A549 (cell line): ENCODE data around the gene STARD13. TPM values are rescaled to one million over a fixed set of nuclear protein-coding genes. Genes with fewer than 3 reads are reported as not detected.

ENCODE experiments used
- ATAC-seq, 2 experiments: fragments of 200-7000 bp in 1 of 2; fragments of >200 bp in 1 of 2; cut with Nextera tagmentation in 1 of 2; cut with Tn5 transposase in 1 of 2; 3 replicates each; pipeline versions ENCODE4 v1.8.0 to v1.9.1; 2018 to 2020; ENCODE audit warnings: mild to moderate bottlenecking in 1 of 2, moderate library complexity in 1 of 2
- CTCF ChIA-PET: fragments of 300-600 bp; sonication (Branson Sonifier 250); formaldehyde crosslinking; extraction: SDS; loops from one replicate; lab custom pipeline; 2021; ENCODE audit warnings: antibody characterized with exemption, inconsistent platforms; lab: Yijun Ruan, JAX
- POLR2A ChIA-PET: fragments of 350-600 bp; formaldehyde crosslinking; extraction: SDS; loops from one replicate; lab custom pipeline; 2021; ENCODE audit warnings: antibody characterized with exemption, inconsistent platforms; lab: Yijun Ruan, JAX
- DNase-seq, 2 experiments: peaks; one replicate each; pipeline versions ENCODE4 v3.0.0 to v3.0.0-alpha.2; 2011 to 2016; ENCODE audit warnings: low read depth in 1 of 2, low spot score in 1 of 2
- FAIRE-seq: peaks from 2 replicates; lab custom pipeline; 2011; peaks lifted over from hg19 to GRCh38; lab: Jason Lieb, UNC
- H3K27ac ChIP-seq, 2 experiments: fragments of >200 bp; sonication (Bioruptor Twin); formaldehyde crosslinking; 3 replicates each; pipeline ENCODE4 v1.5.1; 2016 to 2017
- H3K4me1 ChIP-seq: fragments of >200 bp; sonication (Bioruptor Twin); formaldehyde crosslinking; 3 replicates; pipeline ENCODE4 v1.6.1; 2016
- H3K4me2 ChIP-seq: fragments of >200 bp; sonication (Bioruptor Twin); formaldehyde crosslinking; 3 replicates; pipeline ENCODE4 v1.6.1; 2016
- H3K4me3 ChIP-seq: fragments of >200 bp; sonication (Bioruptor Twin); formaldehyde crosslinking; 3 replicates; pipeline ENCODE4 v1.5.1; 2016
- H3K9me3 ChIP-seq: fragments of >200 bp; sonication (Bioruptor Twin); formaldehyde crosslinking; 3 replicates; pipeline ENCODE4 v1.6.1; 2016
- CBX2 ChIP-seq: fragments of 200-600 bp; sonication (generic); IDR thresholded peaks from 2 replicates; pipeline ENCODE4 v1.6.1; 2016; ENCODE audit warnings: low read depth, mild to moderate bottlenecking, borderline replicate concordance
- CEBPB ChIP-seq, 2 experiments: fragments of >200 bp in 1 of 2; sonication (Bioruptor Twin) in 1 of 2; formaldehyde crosslinking in 1 of 2; IDR thresholded peaks; 2 replicates each; pipeline ENCODE4 v1.6.1; 2012 to 2016
- CHD2 ChIP-seq: fragments of 150-350 bp; IDR thresholded peaks from 2 replicates; pipeline ENCODE4 v1.6.1; 2014; ENCODE audit warnings: low read length; ENCODE audit not compliant: partially characterized antibody
- EHF ChIP-seq: fragments of 250-450 bp; sonication (Bioruptor Pico); IDR thresholded peaks from 2 replicates; pipeline ENCODE4 v1.5.0; 2020; ENCODE audit warnings: mild to moderate bottlenecking
- EHMT2 ChIP-seq: fragments of 200-600 bp; sonication (generic); IDR thresholded peaks from 2 replicates; pipeline ENCODE4 v1.6.1; 2016; ENCODE audit warnings: antibody characterized with exemption, low read depth, mild to moderate bottlenecking, moderate library complexity
- FOSB ChIP-seq: fragments of 250-450 bp; sonication (Bioruptor Pico); IDR thresholded peaks from 2 replicates; pipeline ENCODE4 v1.5.0; 2020; ENCODE audit warnings: mild to moderate bottlenecking, moderate library complexity
- FOSL2 ChIP-seq, 2 experiments: fragments of 450-650 bp in 1 of 2; fragments of >200 bp in 1 of 2; sonication (Bioruptor Twin) in 1 of 2; formaldehyde crosslinking; IDR thresholded peaks; 2 replicates each; pipeline versions ENCODE4 v1.5.0 to v1.6.1; 2016 to 2020; ENCODE audit warnings: mild to moderate bottlenecking in 1 of 2, moderate library complexity in 1 of 2
- FOXS1 ChIP-seq: fragments of 250-450 bp; sonication (Bioruptor Pico); IDR thresholded peaks from 2 replicates; pipeline ENCODE4 v1.5.0; 2020; ENCODE audit warnings: mild to moderate bottlenecking, moderate library complexity
- GATA3 ChIP-seq: IDR thresholded peaks from 2 replicates; pipeline ENCODE4 v1.6.1; 2012; ENCODE audit warnings: borderline replicate concordance
- HDAC2 ChIP-seq: fragments of 200-600 bp; sonication (generic); IDR thresholded peaks from 2 replicates; pipeline ENCODE4 v1.6.1; 2016
- HOXB5 ChIP-seq: fragments of 250-450 bp; sonication (Bioruptor Pico); IDR thresholded peaks from 2 replicates; pipeline ENCODE4 v1.5.0; 2020; ENCODE audit warnings: mild to moderate bottlenecking, moderate library complexity
- MAFK ChIP-seq: fragments of 450-650 bp; IDR thresholded peaks from 2 replicates; pipeline ENCODE4 v1.6.1; 2014; ENCODE audit not compliant: partially characterized antibody
- MAZ ChIP-seq: fragments of 150-350 bp; IDR thresholded peaks from 2 replicates; pipeline ENCODE4 v1.6.1; 2014; ENCODE audit warnings: antibody characterized with exemption, low read depth, low read length, borderline replicate concordance
- MYC ChIP-seq: IDR thresholded peaks from 2 replicates; pipeline ENCODE4 v1.6.1; 2012; ENCODE audit warnings: mild to moderate bottlenecking, inconsistent platforms, low read length, improper control_type of control experiment, borderline replicate concordance
- NPAS2 ChIP-seq: fragments of 250-450 bp; sonication (Bioruptor Pico); IDR thresholded peaks from 2 replicates; pipeline ENCODE4 v1.8.0; 2022; ENCODE audit warnings: mild to moderate bottlenecking, moderate library complexity, borderline replicate concordance
- NR3C1 ChIP-seq: fragments of >200 bp; sonication (Bioruptor Twin); formaldehyde crosslinking; IDR thresholded peaks from 3 replicates; pipeline ENCODE4 v1.6.1; 2017
- PHF8 ChIP-seq: fragments of 200-600 bp; sonication (generic); IDR thresholded peaks from 2 replicates; pipeline ENCODE4 v1.6.1; 2016; ENCODE audit warnings: low read depth, mild to moderate bottlenecking, antibody characterized with exemption, moderate library complexity, borderline replicate concordance
- RFX5 ChIP-seq: fragments of 450-650 bp; IDR thresholded peaks from 2 replicates; pipeline ENCODE4 v1.7.1; 2014; ENCODE audit warnings: antibody characterized with exemption, mild to moderate bottlenecking, moderate library complexity
- TFCP2L1 ChIP-seq: fragments of 250-450 bp; sonication (Bioruptor Pico); IDR thresholded peaks from 2 replicates; pipeline ENCODE4 v1.5.0; 2021; ENCODE audit warnings: mild to moderate bottlenecking
- TP53 ChIP-seq: fragments of 250-450 bp; sonication (Bioruptor Pico); IDR thresholded peaks from 2 replicates; pipeline ENCODE4 v1.5.0; 2021; ENCODE audit warnings: mild to moderate bottlenecking, moderate library complexity
- ZC3H11A ChIP-seq: fragments of 450-650 bp; IDR thresholded peaks from 2 replicates; pipeline ENCODE4 v1.6.1; 2014; ENCODE audit warnings: antibody characterized with exemption, mild to moderate bottlenecking
- ZFP36 ChIP-seq: fragments of 450-650 bp; IDR thresholded peaks from 2 replicates; pipeline ENCODE4 v1.6.1; 2014; ENCODE audit warnings: borderline replicate concordance; ENCODE audit not compliant: partially characterized antibody
- ZNF302 ChIP-seq: fragments of 250-450 bp; sonication (Bioruptor Pico); IDR thresholded peaks from 2 replicates; pipeline ENCODE4 v1.9.0; 2021; ENCODE audit warnings: inconsistent platforms, mild to moderate bottlenecking, moderate library complexity
- WGBS: methylation state at CpG from one replicate; pipeline ENCODE4 v1.1.6; 2017; ENCODE audit errors: missing lambda C conversion rate; 5-methylcytosine and 5-hydroxymethylcytosine counted together
- polyA plus RNA-seq, 4 experiments: library from polyadenylated mRNA; depleted of rRNA in 3 of 4; stranded (reverse); fragments of >200 nt; fragmentation: RNase III in 1 of 4; extraction: RNeasy Plus Mini Kit Qiagen cat#74134 plus additional on column Dnase treatment in 1 of 4; gene quantifications; 2 replicates in 3 of 4; 3 replicates in 1 of 4; pipeline ENCODE4 v1.2.3, GENCODE V29; 2011 to 2017
- TF ChIP-seq, protein P1 (sequence below): fragments of 250-450 bp; sonication (Bioruptor Pico); IDR thresholded peaks from 2 replicates; pipeline ENCODE4 v1.5.0; 2020; ENCODE audit warnings: low read depth, mild to moderate bottlenecking, moderate library complexity
- TF ChIP-seq, protein P2 (sequence below): IDR thresholded peaks from 2 replicates; pipeline ENCODE4 v1.6.1; 2012
- TF ChIP-seq, protein P3 (sequence below): IDR thresholded peaks from 2 replicates; pipeline ENCODE4 v1.6.1; 2012; ENCODE audit warnings: low read depth, borderline replicate concordance
- TF ChIP-seq, protein P4 (sequence below): fragments of >200 bp; sonication (Bioruptor Twin); formaldehyde crosslinking; IDR thresholded peaks from 2 replicates; pipeline ENCODE4 v1.6.1; 2016
- TF ChIP-seq, protein P5 (sequence below): fragments of 150-350 bp; IDR thresholded peaks from 2 replicates; pipeline ENCODE4 v1.6.1; 2014; ENCODE audit warnings: low read depth, mild to moderate bottlenecking, low read length

The STARD13 gene
- polyA plus RNA-seq, 2 of the 4 experiments (the other 2 are of a cell fraction): 2.4 to 2.8 TPM

DNA sequence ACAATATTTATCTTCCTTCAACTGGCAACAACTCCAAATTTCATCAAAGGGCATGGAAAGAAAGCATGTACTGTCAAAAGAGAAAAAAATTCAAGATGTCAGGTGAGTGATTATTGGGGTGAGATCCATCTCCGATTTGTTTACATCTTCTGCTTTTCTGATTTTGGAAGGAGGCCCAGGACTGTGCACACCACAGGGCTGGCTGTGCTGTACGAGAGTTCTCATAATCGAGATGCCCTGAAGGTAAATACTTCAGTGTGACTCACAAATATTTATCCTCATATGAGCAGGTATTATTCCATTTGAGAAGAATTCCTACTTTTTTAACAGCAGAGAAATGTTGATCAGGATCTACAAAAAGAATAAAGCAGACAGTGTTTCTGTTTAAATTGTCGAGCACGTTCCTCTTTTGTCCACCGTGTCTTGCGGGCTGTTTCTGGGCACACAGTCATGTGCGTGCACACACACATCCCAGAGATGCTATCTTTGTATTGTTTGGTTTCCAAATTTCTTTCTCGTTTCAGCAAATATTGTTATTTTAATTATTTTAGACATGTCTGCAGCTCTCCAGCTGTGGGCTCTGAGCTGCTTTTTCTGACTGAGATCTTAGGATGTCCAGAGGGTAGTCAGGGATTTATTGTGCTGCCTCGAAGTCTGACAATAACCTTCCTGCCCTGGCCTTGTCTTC is 165.6 kb downstream of the STARD13 start:
- Histone ChIP-seq H3K4me1 (peaks cover 52% of the 10 kb centered on the region), H3K27ac (peak overlapping the region; percentile 62 to 81), H3K9me3 (no peaks in the 10 kb centered on the region), H3K4me3 (no peak overlapping the region), H3K4me2 (peak overlapping the region; percentile 71)
- no peak for FAIRE-seq
- 9% methylated on average over 10 of the region's 10 CpGs for WGBS
- peak; percentile 24 to 35 for DNase-seq
- POLR2A ChIA-PET: no interaction called here
- CTCF ChIA-PET: no interaction called here
- no peak for TF ChIP-seq FOSB
- TF ChIP-seq CBX2: no peak
- TF ChIP-seq MYC: no peak
- TF ChIP-seq MAZ: no peak
- no peak for TF ChIP-seq NPAS2 (CRISPR knock-in tag)
- TF ChIP-seq GATA3: peak; percentile 51; the same call in 1 of the 2 replicates
- no peak for TF ChIP-seq ZFP36
- TF ChIP-seq ZC3H11A: no peak
- TF ChIP-seq FOSL2 (IDR thresholded peaks at IDR 0.05): no peak
- 0 out of 2 replicates have a peak, but pooled peaks have one; percentile 10 for TF ChIP-seq FOSL2 (CRISPR knock-in tag; IDR thresholded peaks at IDR 0.05)
- TF ChIP-seq TP53 (CRISPR knock-in tag): no peak
- TF ChIP-seq NR3C1: no peak
- TF ChIP-seq, protein P1, sequence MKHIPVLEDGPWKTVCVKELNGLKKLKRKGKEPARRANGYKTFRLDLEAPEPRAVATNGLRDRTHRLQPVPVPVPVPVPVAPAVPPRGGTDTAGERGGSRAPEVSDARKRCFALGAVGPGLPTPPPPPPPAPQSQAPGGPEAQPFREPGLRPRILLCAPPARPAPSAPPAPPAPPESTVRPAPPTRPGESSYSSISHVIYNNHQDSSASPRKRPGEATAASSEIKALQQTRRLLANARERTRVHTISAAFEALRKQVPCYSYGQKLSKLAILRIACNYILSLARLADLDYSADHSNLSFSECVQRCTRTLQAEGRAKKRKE: no peak
- TF ChIP-seq PHF8: no peak
- TF ChIP-seq, protein P2, sequence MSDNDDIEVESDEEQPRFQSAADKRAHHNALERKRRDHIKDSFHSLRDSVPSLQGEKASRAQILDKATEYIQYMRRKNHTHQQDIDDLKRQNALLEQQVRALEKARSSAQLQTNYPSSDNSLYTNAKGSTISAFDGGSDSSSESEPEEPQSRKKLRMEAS: peak; percentile 17; the same call in 1 of the 2 replicates
- no peak for TF ChIP-seq HOXB5 (CRISPR knock-in tag)
- ATAC-seq: peak; percentile 84 to 86; a peak in 5 of 6 replicates

DNA sequence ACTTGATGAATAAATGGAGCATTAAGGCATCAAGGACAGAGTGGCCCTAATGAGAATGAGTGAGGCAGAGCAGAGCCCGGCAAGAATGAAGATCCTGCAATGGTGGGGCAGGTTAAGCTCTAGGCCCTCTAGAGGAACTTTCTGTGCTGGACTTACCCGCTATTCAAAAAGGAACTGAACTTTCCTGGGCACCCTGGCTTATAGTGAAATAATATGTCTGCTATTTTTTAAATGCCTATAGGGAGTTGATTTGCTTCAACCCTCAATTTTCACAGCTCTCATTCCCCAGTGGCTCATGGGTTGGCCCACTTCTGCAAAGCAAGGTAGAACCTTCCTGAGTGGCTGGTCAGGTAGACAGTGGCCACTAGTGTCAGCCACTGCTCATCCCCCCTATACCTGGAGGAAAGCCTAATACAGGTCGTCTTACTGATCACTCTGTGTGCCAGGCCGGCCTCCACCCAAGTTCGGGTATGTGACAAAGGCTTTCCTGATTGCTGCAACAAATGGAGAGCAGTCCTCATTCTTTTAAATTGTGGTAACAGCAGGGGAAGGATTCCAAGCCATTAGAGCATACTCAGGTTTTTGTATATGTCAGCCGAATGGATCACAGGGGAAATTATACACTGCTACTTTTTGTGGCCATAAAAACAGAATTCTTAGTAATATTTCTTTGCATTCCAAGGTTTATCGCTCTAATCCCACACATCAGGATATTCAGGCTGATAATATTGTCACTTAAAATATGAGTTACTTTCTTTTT is 166.4 kb downstream of the STARD13 start:
- DNase-seq: no peak

More for the DNA sequence above, 166.4 kb downstream of the STARD13 start:
- Histone ChIP-seq H3K4me1 (peaks cover 44% of the 10 kb centered on the region), H3K9me3 (no peaks in the 10 kb centered on the region), H3K4me3 (no peak overlapping the region), H3K27ac (peak overlapping the region; percentile 30 to 81), H3K4me2 (peak overlapping the region; percentile 71)
- ATAC-seq: peak; percentile 30 to 51; a peak in 3 of 6 replicates
- POLR2A ChIA-PET: no interaction called here
- no peak for FAIRE-seq
- 76% methylated on average over 7 of the region's 7 CpGs for WGBS
- CTCF ChIA-PET: no interaction called here
- TF ChIP-seq ZNF302 (no peak), HOXB5 (CRISPR knock-in tag) (no peak), MAFK (no peak), HDAC2 (no peak), CHD2 (no peak), FOSL2 (IDR thresholded peaks at IDR 0.05) (no peak), FOSL2 (CRISPR knock-in tag; IDR thresholded peaks at IDR 0.05) (no peak), CEBPB (IDR thresholded peaks at IDR 0.05) (no peak), FOXS1 (CRISPR knock-in tag) (no peak), EHF (no peak), EHMT2 (no peak), NR3C1 (no peak), TFCP2L1 (CRISPR knock-in tag) (no peak), RFX5 (no peak)
- TF ChIP-seq, protein P3, sequence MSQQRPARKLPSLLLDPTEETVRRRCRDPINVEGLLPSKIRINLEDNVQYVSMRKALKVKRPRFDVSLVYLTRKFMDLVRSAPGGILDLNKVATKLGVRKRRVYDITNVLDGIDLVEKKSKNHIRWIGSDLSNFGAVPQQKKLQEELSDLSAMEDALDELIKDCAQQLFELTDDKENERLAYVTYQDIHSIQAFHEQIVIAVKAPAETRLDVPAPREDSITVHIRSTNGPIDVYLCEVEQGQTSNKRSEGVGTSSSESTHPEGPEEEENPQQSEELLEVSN: no peak
- TF ChIP-seq, protein P4, sequence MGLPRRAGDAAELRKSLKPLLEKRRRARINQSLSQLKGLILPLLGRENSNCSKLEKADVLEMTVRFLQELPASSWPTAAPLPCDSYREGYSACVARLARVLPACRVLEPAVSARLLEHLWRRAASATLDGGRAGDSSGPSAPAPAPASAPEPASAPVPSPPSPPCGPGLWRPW: no peak
- TF ChIP-seq, protein P5, sequence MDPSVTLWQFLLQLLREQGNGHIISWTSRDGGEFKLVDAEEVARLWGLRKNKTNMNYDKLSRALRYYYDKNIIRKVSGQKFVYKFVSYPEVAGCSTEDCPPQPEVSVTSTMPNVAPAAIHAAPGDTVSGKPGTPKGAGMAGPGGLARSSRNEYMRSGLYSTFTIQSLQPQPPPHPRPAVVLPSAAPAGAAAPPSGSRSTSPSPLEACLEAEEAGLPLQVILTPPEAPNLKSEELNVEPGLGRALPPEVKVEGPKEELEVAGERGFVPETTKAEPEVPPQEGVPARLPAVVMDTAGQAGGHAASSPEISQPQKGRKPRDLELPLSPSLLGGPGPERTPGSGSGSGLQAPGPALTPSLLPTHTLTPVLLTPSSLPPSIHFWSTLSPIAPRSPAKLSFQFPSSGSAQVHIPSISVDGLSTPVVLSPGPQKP: no peak
